ENCODE measurements around the gene POLE2.
A peak's percentile ranks its signal among the peaks of the same experiment; 100 is the strongest.
"Not testable (repeated sequence)": the region's sequence is repeated elsewhere in the genome, so short reads cannot be mapped to it uniquely, and the experiment has no call there.

Gene POLE2

GRCh38 chr14:49727171-49727570 is 39.2 kb upstream of the POLE2 start:
- no peak overlapping the region for H3K4me3 ChIP-seq (ENCODE audit: low read depth, low read length)
- WGBS (ENCODE audit: extremely low coverage, insufficient coverage, insufficient read length), result no CpG with 5 or more reads among the region's 5 CpGs

GRCh38 chr14:49721733-49722435 is 33.9 kb upstream of the POLE2 start:
- not testable (repeated sequence) for H2BK12ac ChIP-seq (ENCODE audit: low read length); H3K27me3 ChIP-seq (ENCODE audit: insufficient read depth, low read length); H3K27ac ChIP-seq (ENCODE audit: low read depth, low read length); H3K79me1 ChIP-seq (ENCODE audit: low read length); H3K4me2 ChIP-seq (ENCODE audit: low read length); H3K4me3 ChIP-seq (ENCODE audit: low read depth, low read length); H3K9ac ChIP-seq (ENCODE audit: low read length); H3K14ac ChIP-seq (ENCODE audit: low read length); H2AK5ac ChIP-seq (ENCODE audit: low read length); H4K91ac ChIP-seq (ENCODE audit: low read depth, low read length); H3K4ac ChIP-seq (ENCODE audit: low read depth, low read length); H3K4me1 ChIP-seq (ENCODE audit: control insufficient read depth in 1 of 2, insufficient read depth in 2 of 2, low read length in 2 of 2); H2BK120ac ChIP-seq (ENCODE audit: insufficient read depth, low read length, poor library complexity); H3K36me3 ChIP-seq (ENCODE audit: control insufficient read depth in 1 of 2, insufficient read depth in 2 of 2, low read length in 2 of 2); H2AFZ ChIP-seq (ENCODE audit: insufficient read depth, low read length, poor library complexity); H3K18ac ChIP-seq (ENCODE audit: low read length); H3K23ac ChIP-seq (ENCODE audit: low read length); H2BK5ac ChIP-seq (ENCODE audit: low read depth, low read length, poor library complexity); H4K12ac ChIP-seq (ENCODE audit: low read depth, low read length); H3K9me3 ChIP-seq (ENCODE audit: insufficient read depth, low read depth, low read length); H4K8ac ChIP-seq (ENCODE audit: low read depth, low read length); H3K79me2 ChIP-seq (ENCODE audit: control insufficient read depth, insufficient read depth, low read length, poor library complexity)
- peak in 1 of 2 donors; percentile 5 for DNase-seq
- no CpG with 5 or more reads among the region's 9 CpGs for WGBS (ENCODE audit: extremely low coverage, insufficient coverage, insufficient read length)

More at GRCh38 chr14:49727171-49727570, 39.2 kb upstream of the POLE2 start:
- H3K4ac ChIP-seq (ENCODE audit: low read depth, low read length), result no peak overlapping the region
- H3K4me2 ChIP-seq (ENCODE audit: low read length), result no peak overlapping the region
- H3K14ac ChIP-seq (ENCODE audit: low read length), result no peak overlapping the region
- H4K12ac ChIP-seq (ENCODE audit: low read depth, low read length), result no peak overlapping the region
- no peaks in the 10 kb centered on the region for H3K79me2 ChIP-seq (ENCODE audit: control insufficient read depth, insufficient read depth, low read length, poor library complexity)
- H3K79me1 ChIP-seq (ENCODE audit: low read length), result no peaks in the 10 kb centered on the region
- H2BK5ac ChIP-seq (ENCODE audit: low read depth, low read length, poor library complexity), result no peak overlapping the region
- H3K4me1 ChIP-seq (ENCODE audit: control insufficient read depth in 1 of 2, insufficient read depth in 2 of 2, low read length in 2 of 2), result no peaks in the 10 kb centered on the region
- H2BK120ac ChIP-seq (ENCODE audit: insufficient read depth, low read length, poor library complexity), result no peak overlapping the region
- H3K27ac ChIP-seq (ENCODE audit: low read depth, low read length), result no peak overlapping the region
- H4K8ac ChIP-seq (ENCODE audit: low read depth, low read length), result no peak overlapping the region
- no peak overlapping the region for H3K18ac ChIP-seq (ENCODE audit: low read length)
- H2BK12ac ChIP-seq (ENCODE audit: low read length), result no peak overlapping the region
- no peak for DNase-seq
- no peaks in the 10 kb centered on the region for H3K36me3 ChIP-seq (ENCODE audit: control insufficient read depth in 1 of 2, insufficient read depth in 2 of 2, low read length in 2 of 2)
- H2AFZ ChIP-seq (ENCODE audit: insufficient read depth, low read length, poor library complexity), result no peak overlapping the region
- no peak overlapping the region for H4K91ac ChIP-seq (ENCODE audit: low read depth, low read length)
- no peak overlapping the region for H2AK5ac ChIP-seq (ENCODE audit: low read length)
- H3K23ac ChIP-seq (ENCODE audit: low read length), result no peak overlapping the region
- no peaks in the 10 kb centered on the region for H3K9me3 ChIP-seq (ENCODE audit: insufficient read depth, low read depth, low read length)
- no peak overlapping the region for H3K9ac ChIP-seq (ENCODE audit: low read length)
- H3K27me3 ChIP-seq (ENCODE audit: insufficient read depth, low read length), result no peaks in the 10 kb centered on the region

GRCh38 chr14:49720744-49721143 is 32.7 kb upstream of the POLE2 start:
- no peak overlapping the region for H4K12ac ChIP-seq (ENCODE audit: low read depth, low read length)
- H3K36me3 ChIP-seq (ENCODE audit: control insufficient read depth in 1 of 2, insufficient read depth in 2 of 2, low read length in 2 of 2), result no peaks in the 10 kb centered on the region
- no peaks in the 10 kb centered on the region for H3K79me2 ChIP-seq (ENCODE audit: control insufficient read depth, insufficient read depth, low read length, poor library complexity)
- no peak overlapping the region for H3K4me3 ChIP-seq (ENCODE audit: low read depth, low read length)
- H3K4me2 ChIP-seq (ENCODE audit: low read length), result no peak overlapping the region
- H3K27ac ChIP-seq (ENCODE audit: low read depth, low read length), result no peak overlapping the region
- no peak overlapping the region for H2AK5ac ChIP-seq (ENCODE audit: low read length)
- no peak overlapping the region for H2BK120ac ChIP-seq (ENCODE audit: insufficient read depth, low read length, poor library complexity)
- H3K79me1 ChIP-seq (ENCODE audit: low read length), result no peaks in the 10 kb centered on the region
- no peaks in the 10 kb centered on the region for H3K9me3 ChIP-seq (ENCODE audit: insufficient read depth, low read depth, low read length)
- H3K23ac ChIP-seq (ENCODE audit: low read length), result no peak overlapping the region
- no peaks in the 10 kb centered on the region for H3K4me1 ChIP-seq (ENCODE audit: control insufficient read depth in 1 of 2, insufficient read depth in 2 of 2, low read length in 2 of 2)
- no peak overlapping the region for H3K14ac ChIP-seq (ENCODE audit: low read length)
- no peak overlapping the region for H2BK5ac ChIP-seq (ENCODE audit: low read depth, low read length, poor library complexity)
- no peaks in the 10 kb centered on the region for H3K27me3 ChIP-seq (ENCODE audit: insufficient read depth, low read length)
- H2AFZ ChIP-seq (ENCODE audit: insufficient read depth, low read length, poor library complexity), result no peak overlapping the region
- no peak overlapping the region for H4K8ac ChIP-seq (ENCODE audit: low read depth, low read length)
- H3K9ac ChIP-seq (ENCODE audit: low read length), result no peak overlapping the region
- no peak overlapping the region for H3K4ac ChIP-seq (ENCODE audit: low read depth, low read length)
- H4K91ac ChIP-seq (ENCODE audit: low read depth, low read length), result no peak overlapping the region
- no peak overlapping the region for H2BK12ac ChIP-seq (ENCODE audit: low read length)
- H3K18ac ChIP-seq (ENCODE audit: low read length), result no peak overlapping the region
- no peak for DNase-seq

GRCh38 chr14:49710993-49711392 is 23.0 kb upstream of the POLE2 start:
- H3K18ac ChIP-seq (ENCODE audit: low read length); H3K27ac ChIP-seq (ENCODE audit: low read depth, low read length); H2BK5ac ChIP-seq (ENCODE audit: low read depth, low read length, poor library complexity); H4K12ac ChIP-seq (ENCODE audit: low read depth, low read length); H3K14ac ChIP-seq (ENCODE audit: low read length); H3K36me3 ChIP-seq (ENCODE audit: control insufficient read depth in 1 of 2, insufficient read depth in 2 of 2, low read length in 2 of 2); H4K91ac ChIP-seq (ENCODE audit: low read depth, low read length); H3K79me2 ChIP-seq (ENCODE audit: control insufficient read depth, insufficient read depth, low read length, poor library complexity); H3K79me1 ChIP-seq (ENCODE audit: low read length); H3K4me1 ChIP-seq (ENCODE audit: control insufficient read depth in 1 of 2, insufficient read depth in 2 of 2, low read length in 2 of 2); H3K23ac ChIP-seq (ENCODE audit: low read length); H3K4me2 ChIP-seq (ENCODE audit: low read length); H3K4me3 ChIP-seq (ENCODE audit: low read depth, low read length); H2BK120ac ChIP-seq (ENCODE audit: insufficient read depth, low read length, poor library complexity); H3K9me3 ChIP-seq (ENCODE audit: insufficient read depth, low read depth, low read length); H3K4ac ChIP-seq (ENCODE audit: low read depth, low read length); H3K9ac ChIP-seq (ENCODE audit: low read length); H3K27me3 ChIP-seq (ENCODE audit: insufficient read depth, low read length); DNase-seq; H4K8ac ChIP-seq (ENCODE audit: low read depth, low read length); H2AFZ ChIP-seq (ENCODE audit: insufficient read depth, low read length, poor library complexity); H2AK5ac ChIP-seq (ENCODE audit: low read length); H2BK12ac ChIP-seq (ENCODE audit: low read length): not testable (repeated sequence)
- WGBS (ENCODE audit: extremely low coverage, insufficient coverage, insufficient read length), result no CpG with 5 or more reads among the region's 11 CpGs
